SJSA1 (cell line): ENCODE data around the gene NHEJ1. TPM values are rescaled to one million over a fixed set of nuclear protein-coding genes. Genes with fewer than 3 reads are reported as not detected.

Experiments
- DNase-seq, 2 experiments: peaks; one replicate each; pipeline ENCODE4 v3.0.0-alpha.2; 2015 to 2020; ENCODE audit warnings: low spot score in 2 of 2, low read depth in 1 of 2
- H3K27ac ChIP-seq: fragments of 250-450 bp; sonication (Bioruptor Pico); 2 replicates; pipeline ENCODE4 v1.5.1; 2020; ENCODE audit warnings: mild to moderate bottlenecking, moderate library complexity
- H3K27me3 ChIP-seq: fragments of 250-450 bp; sonication (Bioruptor Pico); replicated peaks from 2 replicates; pipeline ENCODE4 v1.5.1; 2020; ENCODE audit warnings: mild to moderate bottlenecking, moderate library complexity
- H3K36me3 ChIP-seq: fragments of 250-450 bp; sonication (Bioruptor Pico); 2 replicates; pipeline ENCODE4 v1.5.1; 2020; ENCODE audit warnings: mild to moderate bottlenecking
- H3K4me1 ChIP-seq: fragments of 250-450 bp; sonication (Bioruptor Pico); replicated peaks from 2 replicates; pipeline ENCODE4 v1.6.1; 2021; ENCODE audit warnings: mild to moderate bottlenecking
- H3K4me3 ChIP-seq: fragments of 250-450 bp; sonication (Bioruptor Pico); 2 replicates; pipeline ENCODE4 v1.5.1; 2020; ENCODE audit warnings: mild to moderate bottlenecking
- H3K9me3 ChIP-seq: fragments of 250-450 bp; sonication (Bioruptor Pico); replicated peaks from 2 replicates; pipeline ENCODE4 v1.5.1; 2020; ENCODE audit warnings: mild to moderate bottlenecking
- total RNA-seq: library from RNA; depleted of rRNA; stranded (reverse); fragments of >200 nt; shearing (Covaris generic); gene quantifications from 2 replicates; pipeline ENCODE4 v1.2.3, GENCODE V29; 2014

NHEJ1 gene
- total RNA-seq, 1 experiment from 2014 or later = 15.4 TPM

DNA sequence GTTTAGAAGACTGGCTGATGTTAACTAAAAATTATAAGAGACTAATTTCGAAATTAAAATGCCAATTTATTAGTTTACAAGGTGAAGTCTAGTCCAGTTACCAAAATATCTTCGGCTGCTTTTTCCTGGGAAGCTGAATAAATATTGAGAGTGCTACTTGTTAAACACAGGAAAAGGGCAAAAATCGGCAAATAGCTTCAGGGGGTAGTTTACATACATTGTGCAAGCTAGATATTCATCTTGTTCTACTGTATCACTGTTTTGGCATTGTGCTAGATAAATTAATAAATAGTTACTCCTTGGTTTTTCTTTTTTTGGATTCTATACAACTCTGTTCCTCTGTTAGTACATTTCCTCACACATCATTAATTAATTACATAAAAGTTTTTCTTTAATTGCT, 29.3 kb downstream of the NHEJ1 start:
- H3K36me3 ChIP-seq = no peaks in the 10 kb centered on the region
- H3K4me3 ChIP-seq = no peak overlapping the region
- no peak overlapping the region for H3K27ac ChIP-seq
- no peaks in the 10 kb centered on the region for H3K4me1 ChIP-seq
- no peaks in the 10 kb centered on the region for H3K27me3 ChIP-seq
- H3K9me3 ChIP-seq = no peaks in the 10 kb centered on the region
- DNase-seq = no peak

DNA sequence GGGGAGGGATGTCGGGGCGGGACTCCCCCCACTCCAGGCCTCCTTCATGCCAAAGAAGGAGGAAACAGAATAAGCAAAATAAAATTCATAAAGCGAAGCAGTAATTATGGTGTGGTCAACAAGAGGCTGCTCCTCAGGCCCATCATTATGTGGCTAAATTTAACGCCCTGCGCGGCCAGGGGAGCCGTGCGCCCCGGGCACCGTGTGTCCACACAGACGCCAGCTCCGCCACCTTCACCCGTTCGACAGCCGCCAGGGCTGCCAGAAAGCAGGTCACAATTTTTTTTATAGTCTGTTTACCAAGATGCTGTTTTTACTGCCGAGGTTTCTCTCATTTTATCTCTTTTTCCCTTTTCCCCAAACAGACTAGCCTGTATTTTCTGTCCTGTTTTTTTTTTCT, 31.0 kb downstream of the NHEJ1 start:
- Histone ChIP-seq H3K27me3 (no peaks in the 10 kb centered on the region), H3K27ac (no peak overlapping the region), H3K4me1 (no peaks in the 10 kb centered on the region; the same call in 1 of the 2 replicates), H3K4me3 (no peak overlapping the region), H3K9me3 (no peaks in the 10 kb centered on the region), H3K36me3 (no peaks in the 10 kb centered on the region)
- DNase-seq = no peak

DNA sequence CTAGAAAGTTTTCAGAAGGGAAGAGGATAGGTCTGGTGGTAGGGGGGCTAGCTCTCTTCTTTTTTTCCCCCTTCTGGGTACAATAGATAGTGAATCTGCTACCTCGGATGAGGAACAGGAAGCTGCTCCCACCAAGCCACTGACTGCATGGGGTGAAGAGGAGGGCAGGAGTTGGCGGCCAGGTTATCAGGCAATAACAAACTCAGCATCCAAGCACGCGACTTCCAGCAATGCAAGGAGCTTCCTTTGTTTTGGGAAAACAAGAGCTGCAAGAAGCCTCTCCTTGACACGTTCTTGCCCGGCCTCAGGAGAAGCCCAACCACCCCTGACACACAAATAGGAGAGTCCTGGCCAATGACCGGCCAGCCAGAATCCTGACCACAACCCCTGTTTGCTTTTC, 32.2 kb downstream of the NHEJ1 start:
- no peak overlapping the region for H3K4me3 ChIP-seq

DNA sequence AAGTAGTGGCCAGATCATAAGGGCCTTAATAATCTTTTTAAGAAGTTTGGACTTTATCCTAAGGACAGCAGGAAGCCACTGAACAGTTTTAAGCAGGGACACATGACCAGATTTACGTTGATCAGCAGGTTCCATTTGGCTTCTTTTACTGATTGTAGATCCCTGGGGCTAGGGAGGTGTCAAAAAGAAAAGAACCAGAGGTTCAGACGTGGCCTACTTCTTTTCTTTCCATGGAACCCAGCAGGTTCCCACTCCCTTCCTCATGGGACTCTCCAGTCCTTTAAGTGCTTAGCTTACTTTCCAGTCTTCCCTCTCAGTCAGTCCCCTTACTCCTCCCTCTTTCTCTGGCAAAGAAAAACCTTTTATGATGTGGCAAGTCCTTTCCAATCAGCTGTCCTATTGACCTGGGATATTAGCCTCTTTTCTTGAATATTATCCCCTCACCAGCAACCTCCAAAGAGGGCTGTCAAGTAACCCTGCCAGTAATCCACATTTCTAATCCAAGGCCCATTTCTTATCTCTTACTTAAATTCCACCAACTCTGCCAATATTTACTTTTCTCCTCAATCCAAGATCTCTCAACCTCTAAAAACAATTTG, 33.5 kb downstream of the NHEJ1 start:
- Histone ChIP-seq H3K27me3 (no peaks in the 10 kb centered on the region), H3K9me3 (no peaks in the 10 kb centered on the region), H3K27ac (no peak overlapping the region), H3K36me3 (no peaks in the 10 kb centered on the region), H3K4me3 (no peak overlapping the region), H3K4me1 (no peaks in the 10 kb centered on the region; the same call in 1 of the 2 replicates)
- no peak for DNase-seq

More for the DNA sequence above, 32.2 kb downstream of the NHEJ1 start:
- Histone ChIP-seq H3K27me3 (no peaks in the 10 kb centered on the region), H3K4me1 (no peaks in the 10 kb centered on the region; the same call in 1 of the 2 replicates), H3K9me3 (no peaks in the 10 kb centered on the region), H3K27ac (no peak overlapping the region), H3K36me3 (no peaks in the 10 kb centered on the region)
- no peak for DNase-seq

DNA sequence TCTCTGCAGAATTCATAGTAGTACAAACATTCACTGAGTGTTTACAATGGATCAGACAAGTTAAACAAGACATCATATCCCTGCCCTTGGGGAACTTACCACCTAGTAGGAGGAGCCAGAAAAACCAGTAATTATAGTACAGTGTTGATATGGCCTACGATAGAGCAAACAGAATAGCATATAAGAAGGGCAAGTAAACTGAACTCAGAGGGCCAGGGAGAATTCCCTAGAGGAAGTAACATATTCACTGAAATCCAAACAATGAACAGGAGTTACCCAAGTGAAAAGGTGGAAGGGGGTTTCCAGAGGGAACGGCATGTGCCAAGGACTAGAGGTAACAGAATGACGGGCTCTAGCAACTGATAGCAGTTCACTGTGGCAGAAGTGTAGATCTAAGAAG, 34.1 kb downstream of the NHEJ1 start:
- H3K27me3 ChIP-seq = no peaks in the 10 kb centered on the region
- no peak overlapping the region for H3K27ac ChIP-seq
- no peak for DNase-seq
- no peaks in the 10 kb centered on the region for H3K36me3 ChIP-seq
- no peak overlapping the region for H3K4me3 ChIP-seq
- no peaks in the 10 kb centered on the region; the same call in 1 of the 2 replicates for H3K4me1 ChIP-seq
- H3K9me3 ChIP-seq = no peaks in the 10 kb centered on the region

DNA sequence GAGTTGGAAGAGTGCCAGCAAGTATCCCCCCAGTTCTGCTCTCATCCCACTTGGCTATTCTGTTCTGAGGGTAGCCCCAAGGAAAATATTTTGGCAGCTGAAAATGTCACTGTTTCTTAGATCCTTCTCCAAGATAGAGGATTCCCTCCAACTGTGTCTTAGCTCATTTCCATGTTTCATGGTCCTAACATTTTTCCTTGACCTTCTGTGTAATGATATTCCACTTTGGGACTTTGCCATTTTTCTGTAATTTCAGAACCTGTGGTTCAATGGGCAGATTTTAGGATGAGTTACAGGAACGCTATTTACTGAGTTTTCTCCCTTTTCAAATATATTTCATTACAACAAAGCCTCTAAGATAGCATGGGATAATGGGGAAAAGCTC, 34.7 kb downstream of the NHEJ1 start:
- Histone ChIP-seq H3K4me1 (no peaks in the 10 kb centered on the region; the same call in 1 of the 2 replicates), H3K4me3 (no peak overlapping the region), H3K27ac (no peak overlapping the region), H3K36me3 (no peaks in the 10 kb centered on the region), H3K9me3 (no peaks in the 10 kb centered on the region), H3K27me3 (no peaks in the 10 kb centered on the region)
- DNase-seq = no peak

DNA sequence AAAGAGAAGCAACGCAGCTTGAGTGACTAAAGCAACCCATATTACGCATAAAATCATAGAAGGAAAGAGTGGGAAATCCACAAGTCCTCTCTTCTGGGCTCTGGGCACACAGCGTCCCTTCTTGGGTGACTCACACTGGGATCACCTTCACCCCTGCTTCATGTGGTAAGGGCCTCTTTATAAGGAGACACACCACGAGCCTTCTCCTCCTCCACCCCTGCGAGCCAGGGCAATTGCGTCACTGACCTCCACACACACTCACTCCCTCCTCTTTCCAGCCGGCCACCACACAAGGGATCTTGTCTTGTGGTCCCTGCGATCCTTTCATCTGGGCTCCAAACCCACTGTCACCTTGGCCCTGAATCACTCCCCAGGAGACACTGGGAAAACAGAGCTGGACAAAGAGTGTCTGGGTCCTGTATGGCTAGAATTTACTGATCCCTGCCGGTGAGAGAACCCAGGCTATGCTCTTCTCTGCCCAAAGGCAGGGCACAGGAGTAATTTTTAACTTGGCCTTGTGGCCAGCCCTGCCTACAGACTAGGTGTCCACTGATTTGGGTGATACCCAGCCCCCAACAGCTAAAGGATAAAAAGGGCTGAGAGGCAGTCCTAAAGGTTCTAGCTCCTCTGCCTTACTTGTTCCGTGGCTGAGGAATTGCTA, 35.3 kb downstream of the NHEJ1 start:
- Histone ChIP-seq H3K4me1 (no peaks in the 10 kb centered on the region; the same call in 1 of the 2 replicates), H3K27me3 (no peaks in the 10 kb centered on the region), H3K4me3 (no peak overlapping the region), H3K27ac (no peak overlapping the region), H3K9me3 (no peaks in the 10 kb centered on the region), H3K36me3 (no peaks in the 10 kb centered on the region)
- DNase-seq = peak; percentile 11 to 52

DNA sequence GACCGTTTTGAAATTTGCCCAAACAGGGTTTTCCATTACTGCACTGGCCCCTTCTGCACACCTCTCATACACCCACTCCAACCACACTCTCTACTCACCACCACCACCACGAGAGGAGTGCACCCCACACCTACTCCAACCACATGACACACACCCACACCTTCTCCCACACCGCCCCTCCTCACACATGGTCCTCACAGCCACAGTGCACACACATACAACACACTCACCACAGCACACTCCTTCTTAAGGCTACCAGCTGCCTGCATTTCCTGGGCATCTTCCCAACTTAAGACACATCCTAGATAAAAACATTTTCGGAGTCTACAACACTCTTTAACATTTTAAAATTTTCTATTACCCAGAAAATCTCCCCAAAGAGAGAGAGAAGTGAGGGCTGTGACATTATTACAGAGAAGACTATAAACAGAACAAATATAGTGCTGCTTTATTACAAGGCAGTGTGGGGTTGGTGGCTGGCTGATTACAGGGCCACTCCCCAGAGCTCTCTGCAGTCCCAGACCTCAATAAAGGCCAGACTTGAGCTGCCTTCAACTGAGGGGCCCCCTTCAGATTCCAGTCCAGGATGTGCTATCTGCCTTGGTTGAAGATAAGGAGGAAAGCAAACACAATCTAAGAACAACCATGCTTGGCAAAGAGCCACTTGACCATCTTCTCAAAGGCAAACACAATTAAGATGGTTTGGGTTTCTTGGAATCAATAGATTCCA, 36.1 kb downstream of the NHEJ1 start:
- Histone ChIP-seq H3K27ac (no peak overlapping the region), H3K27me3 (no peaks in the 10 kb centered on the region), H3K4me1 (no peaks in the 10 kb centered on the region; the same call in 1 of the 2 replicates), H3K9me3 (no peaks in the 10 kb centered on the region), H3K36me3 (no peaks in the 10 kb centered on the region), H3K4me3 (no peak overlapping the region)
- DNase-seq = no peak

DNA sequence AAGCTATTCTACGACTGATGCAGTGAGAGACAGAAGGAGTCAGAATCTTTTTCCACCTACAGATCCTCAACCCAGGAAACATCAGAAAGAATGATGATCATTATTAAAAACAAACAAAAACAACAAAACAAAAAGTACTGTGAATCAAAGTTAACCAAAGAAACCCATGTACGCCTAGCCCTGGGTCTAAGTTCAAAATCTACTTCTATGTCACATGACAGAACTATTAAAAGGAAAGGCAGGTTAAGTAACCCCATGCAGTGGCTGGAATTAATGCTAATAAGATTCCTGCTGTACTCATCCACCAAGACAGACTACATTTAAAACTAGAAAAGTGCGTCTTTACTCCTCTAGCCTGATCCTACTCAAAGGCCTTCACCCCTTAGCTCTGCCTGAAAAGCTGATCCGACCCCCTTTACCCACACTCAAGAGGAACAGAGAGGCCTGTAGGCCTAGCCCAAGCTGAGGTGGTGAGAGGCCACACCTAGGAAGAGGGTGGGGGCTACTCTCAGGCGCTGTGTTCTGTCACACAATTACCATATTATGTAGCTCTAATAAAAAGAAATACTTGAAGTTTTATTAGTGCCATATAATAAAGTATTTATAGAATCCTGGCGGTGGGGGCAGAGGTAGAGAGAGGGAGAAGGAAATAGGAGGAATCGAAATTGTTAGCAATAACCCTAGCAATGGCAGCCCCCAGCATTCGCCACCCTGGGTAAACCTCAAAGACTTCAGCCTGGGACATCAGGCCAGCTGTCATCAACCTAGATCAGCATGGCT, 37.1 kb downstream of the NHEJ1 start:
- Histone ChIP-seq H3K27ac (no peak overlapping the region), H3K36me3 (no peaks in the 10 kb centered on the region), H3K27me3 (no peaks in the 10 kb centered on the region), H3K4me3 (no peak overlapping the region), H3K4me1 (no peaks in the 10 kb centered on the region; the same call in 1 of the 2 replicates), H3K9me3 (no peaks in the 10 kb centered on the region)
- no peak for DNase-seq

DNA sequence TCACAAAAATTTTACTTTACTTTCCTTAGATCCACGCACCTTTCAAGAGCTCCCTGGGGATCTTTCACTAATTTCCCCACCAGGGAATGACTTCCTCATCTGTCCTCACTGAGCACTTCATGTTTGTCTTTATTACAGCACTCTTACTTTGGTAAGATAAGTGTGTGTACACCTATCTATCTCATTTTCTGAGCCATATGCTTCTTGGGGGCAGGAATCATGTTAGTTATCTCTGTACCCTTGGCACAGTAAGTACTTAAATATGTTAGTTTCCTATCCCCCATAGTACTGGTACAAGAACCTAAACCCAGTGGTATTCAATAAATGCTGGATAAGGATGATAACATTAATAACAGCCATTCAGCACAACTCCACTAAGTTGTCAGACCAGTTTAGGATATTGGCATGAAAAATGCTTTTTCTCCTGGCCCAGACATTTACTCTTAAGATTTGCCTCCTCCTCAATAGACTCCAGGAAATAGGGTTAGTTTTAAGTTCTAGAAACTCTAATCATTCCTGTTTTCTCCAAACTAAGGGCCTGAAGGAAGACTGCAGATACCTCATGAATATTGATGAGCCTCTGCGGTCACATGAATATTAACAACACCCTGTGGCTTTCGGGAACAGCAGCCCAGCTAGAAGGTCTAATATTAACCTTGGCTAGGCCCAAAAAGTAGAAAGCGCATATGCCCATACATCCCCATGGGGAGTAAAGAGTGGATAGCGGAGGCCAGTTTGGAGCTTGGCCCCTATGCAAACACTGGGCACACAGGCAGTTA, 38.2 kb downstream of the NHEJ1 start:
- Histone ChIP-seq H3K4me1 (no peaks in the 10 kb centered on the region; the same call in 1 of the 2 replicates), H3K9me3 (no peaks in the 10 kb centered on the region), H3K4me3 (no peak overlapping the region), H3K27ac (no peak overlapping the region), H3K27me3 (no peaks in the 10 kb centered on the region), H3K36me3 (no peaks in the 10 kb centered on the region)
- no peak for DNase-seq

DNA sequence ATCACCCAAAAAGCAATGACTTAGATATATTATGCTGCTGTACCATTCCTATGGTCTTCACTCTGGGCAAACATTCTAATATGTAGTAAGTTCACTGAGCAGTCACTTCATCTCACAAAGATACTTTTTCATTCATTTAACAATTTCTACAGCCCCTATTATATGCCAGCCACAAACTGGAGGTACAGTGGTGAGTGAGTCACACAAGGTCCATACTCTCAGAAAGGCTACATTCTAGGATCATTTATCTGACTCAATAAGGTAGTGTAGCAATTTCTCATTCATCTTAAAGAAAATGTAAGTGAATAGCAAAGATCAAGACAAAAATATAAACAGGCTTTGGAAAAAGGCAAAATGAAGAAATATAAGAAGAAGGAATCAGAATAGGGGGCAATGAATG, 40.5 kb downstream of the NHEJ1 start:
- Histone ChIP-seq H3K27ac (no peak overlapping the region), H3K4me3 (no peak overlapping the region), H3K4me1 (no peaks in the 10 kb centered on the region; the same call in 1 of the 2 replicates), H3K36me3 (no peaks in the 10 kb centered on the region), H3K27me3 (no peaks in the 10 kb centered on the region), H3K9me3 (no peaks in the 10 kb centered on the region)
- no peak for DNase-seq

DNA sequence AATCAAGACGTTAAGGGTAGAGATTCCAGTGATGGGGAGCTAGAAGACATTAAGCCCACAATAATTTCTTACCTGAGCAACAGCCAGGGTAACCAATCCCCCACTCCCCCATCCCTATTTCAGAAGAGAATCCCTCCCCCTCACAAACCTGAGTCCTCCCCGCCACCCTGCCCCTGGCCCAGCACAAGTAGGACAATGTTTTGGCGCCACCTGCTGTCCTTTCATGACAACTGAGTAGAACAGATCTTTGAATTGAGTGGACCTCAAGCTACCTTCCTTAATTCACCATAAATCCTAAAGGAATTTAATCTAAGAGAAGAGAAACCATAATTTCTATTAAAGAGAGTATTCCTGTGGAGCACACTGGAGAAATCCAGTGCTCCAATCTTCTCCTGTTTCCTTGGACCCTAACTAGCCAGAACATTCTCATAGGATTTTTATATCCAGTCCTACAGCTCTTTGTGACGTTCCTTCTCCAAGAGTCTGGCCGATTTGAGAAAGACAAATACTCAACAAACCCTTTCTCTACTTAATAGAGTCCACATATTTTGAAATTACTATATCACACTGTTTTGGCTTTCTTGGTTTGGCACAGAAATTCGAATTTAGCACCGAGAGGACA, 41.1 kb downstream of the NHEJ1 start:
- DNase-seq = peak in 1 of 2 experiments; percentile 61
- H3K9me3 ChIP-seq = no peaks in the 10 kb centered on the region
- H3K4me3 ChIP-seq = no peak overlapping the region
- no peaks in the 10 kb centered on the region for H3K4me1 ChIP-seq
- H3K36me3 ChIP-seq = no peaks in the 10 kb centered on the region
- H3K27me3 ChIP-seq = no peaks in the 10 kb centered on the region
- no peak overlapping the region for H3K27ac ChIP-seq

DNA sequence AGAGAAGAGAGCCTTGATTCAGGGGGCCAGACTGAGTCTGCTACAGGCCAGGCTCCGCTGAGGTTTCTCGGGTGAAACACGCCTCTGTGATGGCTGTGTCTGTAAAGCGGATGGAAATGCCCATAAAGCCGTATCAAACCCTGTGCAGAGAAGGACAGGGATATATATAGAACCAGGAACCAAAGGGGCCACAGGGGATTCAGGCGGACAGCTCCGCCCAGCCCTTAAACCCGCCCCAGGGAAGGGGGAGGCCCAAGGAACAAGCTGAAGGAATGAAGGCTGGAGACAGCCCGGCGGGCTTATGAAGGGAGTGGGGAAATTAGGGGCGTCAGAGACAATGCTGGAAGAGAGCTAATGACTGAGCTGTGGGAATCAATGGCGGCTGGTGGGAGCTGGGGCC, 42.1 kb downstream of the NHEJ1 start:
- no peaks in the 10 kb centered on the region for H3K9me3 ChIP-seq
- no peaks in the 10 kb centered on the region for H3K36me3 ChIP-seq
- no peaks in the 10 kb centered on the region for H3K4me1 ChIP-seq
- H3K27ac ChIP-seq = no peak overlapping the region
- no peak overlapping the region for H3K4me3 ChIP-seq
- no peaks in the 10 kb centered on the region for H3K27me3 ChIP-seq
- no peak for DNase-seq
